ENCODE data around the gene SRSF8. TPM values are rescaled to one million over a fixed set of nuclear protein-coding genes. Genes with fewer than 3 reads are reported as not detected.
A peak's percentile ranks its signal among the peaks of the same experiment; 100 is the strongest.
"Not testable (repeated sequence)": the region's sequence is repeated elsewhere in the genome, so short reads cannot be mapped to it uniquely, and the experiment has no call there.

SRSF8 gene
- total RNA-seq, 1 donor from 2014 or later = 17.5 TPM

GRCh38 chr11:95098826-95099225, 32.1 kb downstream of the SRSF8 start:
- no peak for DNase-seq

GRCh38 chr11:95100191-95100648, 33.5 kb downstream of the SRSF8 start:
- no peak for DNase-seq

- DNase-seq = peak; percentile 14
These were observed 34.3 kb downstream of the SRSF8 start for GRCh38 chr11:95100856-95101507.

- DNase-seq = no peak
These were observed 35.2 kb downstream of the SRSF8 start for GRCh38 chr11:95101935-95102334.

- DNase-seq = no peak
These were observed 36.0 kb downstream of the SRSF8 start for GRCh38 chr11:95102733-95103132.

- no peak for DNase-seq
These were observed 37.0 kb downstream of the SRSF8 start for GRCh38 chr11:95103701-95104100.

- DNase-seq = no peak
These were observed 37.6 kb downstream of the SRSF8 start for GRCh38 chr11:95104121-95104830.

GRCh38 chr11:95104856-95105255, 38.1 kb downstream of the SRSF8 start:
- DNase-seq = no peak

- no peak for DNase-seq
These were observed 41.5 kb downstream of the SRSF8 start for GRCh38 chr11:95108159-95108611.

- DNase-seq = no peak
These were observed 42.2 kb downstream of the SRSF8 start for GRCh38 chr11:95108671-95109551.

- not testable (repeated sequence) for DNase-seq
These were observed 44.8 kb downstream of the SRSF8 start for GRCh38 chr11:95111471-95111870.

GRCh38 chr11:95111923-95112540, 45.3 kb downstream of the SRSF8 start:
- DNase-seq = no peak

- no peak for DNase-seq
These were observed 48.9 kb downstream of the SRSF8 start for GRCh38 chr11:95115597-95115996.

- no peak for DNase-seq
These were observed 52.8 kb downstream of the SRSF8 start for GRCh38 chr11:95119361-95120060.

Other genes with a start within 250 kb of the SRSF8 start
- 44.2 TPM for gene CWC15, start 93.4 kb upstream of the SRSF8 start, total RNA-seq
- 0.59 TPM for gene KDM4D, start 93.2 kb upstream of the SRSF8 start, total RNA-seq
- gene KDM4E, start 41.7 kb upstream of the SRSF8 start, total RNA-seq = not detected
- gene KDM4F, start 17.5 kb upstream of the SRSF8 start, total RNA-seq = not detected
- gene ENDOD1, start 22.9 kb downstream of the SRSF8 start, total RNA-seq = 39.7 TPM
- gene SESN3, start 164.3 kb downstream of the SRSF8 start, total RNA-seq = 70.0 TPM